HEK293 (cell line): ENCODE data around the gene SIPA1.

Experiments used
- CTCF ChIA-PET: fragments of 350-600 bp; formaldehyde crosslinking; extraction: SDS; loops from one replicate; lab custom pipeline; 2021; ENCODE audit warnings: antibody characterized with exemption; lab: Yijun Ruan, JAX
- POLR2A ChIA-PET: fragments of 300-600 bp; formaldehyde crosslinking; extraction: SDS; loops from one replicate; lab custom pipeline; 2020; ENCODE audit warnings: antibody characterized with exemption, inconsistent platforms; lab: Yijun Ruan, JAX
- H3K27ac ChIP-seq: fragments of 200-500 bp; sonication (Bioruptor generic); 2 replicates; pipeline ENCODE4 v1.5.1; 2014; ENCODE audit warnings: low read depth, low read length, control low read depth, inconsistent platforms; ENCODE audit errors: extremely low read depth
- H3K36me3 ChIP-seq, 2 experiments: fragments of 200-500 bp in 1 of 2; sonication (Bioruptor generic) in 1 of 2; 1 replicate in 1 of 2; 2 replicates in 1 of 2; pipeline ENCODE4 v1.5.1; 2014 to 2017; ENCODE audit warnings: inconsistent platforms in 2 of 2, low read length in 2 of 2; ENCODE audit not compliant: control insufficient read depth in 2 of 2, insufficient read depth in 1 of 2
- H3K4me1 ChIP-seq: fragments of 200-500 bp; sonication (Bioruptor generic); 2 replicates; pipeline ENCODE4 v1.5.1; 2014; ENCODE audit warnings: mild to moderate bottlenecking, low read length, inconsistent platforms; ENCODE audit not compliant: control insufficient read depth, insufficient read depth
- H3K4me3 ChIP-seq: 2 replicates; pipeline ENCODE4 v1.5.1; 2011; ENCODE audit warnings: low read depth, mild to moderate bottlenecking, control low read depth, low read length, moderate library complexity
- H3K9me3 ChIP-seq: fragments of 200-500 bp; sonication (Bioruptor generic); 2 replicates; pipeline ENCODE4 v1.5.1; 2014; ENCODE audit warnings: low read depth, low read length, inconsistent platforms; ENCODE audit not compliant: control insufficient read depth, insufficient read depth
- ATF2 ChIP-seq: fragments of 450-650 bp; formaldehyde crosslinking; IDR thresholded peaks from 2 replicates; pipeline ENCODE4 v1.5.1; 2016; ENCODE audit warnings: missing biosample characterization, missing genetic modification characterization, low read depth
- BCL11B ChIP-seq: fragments of 450-650 bp; formaldehyde crosslinking; IDR thresholded peaks from 2 replicates; pipeline ENCODE4 v1.5.1; 2016; ENCODE audit warnings: low read depth, missing biosample characterization, missing genetic modification characterization
- GLIS1 ChIP-seq: fragments of 450-650 bp; formaldehyde crosslinking; IDR thresholded peaks from 2 replicates; pipeline ENCODE4 v1.5.1; 2016; ENCODE audit warnings: missing biosample characterization, missing genetic modification characterization
- KLF10 ChIP-seq: fragments of 450-650 bp; IDR thresholded peaks from 2 replicates; pipeline ENCODE4 v1.5.1; 2018; ENCODE audit warnings: missing biosample characterization, mild to moderate bottlenecking, missing genetic modification characterization
- REST ChIP-seq: fragments of 450-650 bp; formaldehyde crosslinking; IDR thresholded peaks from 2 replicates; pipeline ENCODE4 v1.5.1; 2016; ENCODE audit warnings: missing biosample characterization, missing genetic modification characterization
- SALL2 ChIP-seq: fragments of 450-650 bp; formaldehyde crosslinking; IDR thresholded peaks from 2 replicates; pipeline ENCODE4 v1.5.0; 2017; ENCODE audit warnings: missing biosample characterization, mild to moderate bottlenecking, missing genetic modification characterization, borderline replicate concordance
- TRIM28 ChIP-seq: IDR thresholded peaks from 2 replicates; pipeline ENCODE4 v1.6.1; 2011; ENCODE audit warnings: low read length, control low read depth, borderline replicate concordance
- TSHZ1 ChIP-seq: fragments of 450-650 bp; formaldehyde crosslinking; IDR thresholded peaks from 2 replicates; pipeline ENCODE4 v1.5.1; 2016; ENCODE audit warnings: missing biosample characterization, missing genetic modification characterization, borderline replicate concordance
- ZBTB17 ChIP-seq: fragments of 450-650 bp; formaldehyde crosslinking; IDR thresholded peaks from 2 replicates; pipeline ENCODE4 v1.5.1; 2016; ENCODE audit warnings: missing biosample characterization, missing genetic modification characterization
- ZBTB21 ChIP-seq: fragments of 450-650 bp; formaldehyde crosslinking; IDR thresholded peaks from 2 replicates; pipeline ENCODE4 v1.5.1; 2017; ENCODE audit warnings: missing biosample characterization, missing genetic modification characterization
- ZBTB26 ChIP-seq: fragments of 450-650 bp; formaldehyde crosslinking; optimal IDR thresholded peaks from 2 replicates; pipeline ENCODE3; 2016; ENCODE audit warnings: missing biosample characterization, mild to moderate bottlenecking, missing genetic modification characterization
- ZBTB48 ChIP-seq: fragments of 450-650 bp; formaldehyde crosslinking; IDR thresholded peaks from 2 replicates; pipeline ENCODE4 v1.5.1; 2016; ENCODE audit warnings: missing biosample characterization, missing genetic modification characterization
- ZFP3 ChIP-seq: fragments of 450-650 bp; formaldehyde crosslinking; IDR thresholded peaks from 2 replicates; pipeline ENCODE4 v1.5.1; 2016; ENCODE audit warnings: low read depth, missing biosample characterization, missing genetic modification characterization
- ZFP69B ChIP-seq: fragments of 450-650 bp; formaldehyde crosslinking; IDR thresholded peaks from 2 replicates; pipeline ENCODE4 v1.5.1; 2016; ENCODE audit warnings: missing biosample characterization, missing genetic modification characterization
- ZNF121 ChIP-seq: fragments of 450-650 bp; formaldehyde crosslinking; IDR thresholded peaks from 2 replicates; pipeline ENCODE4 v1.5.1; 2016; ENCODE audit warnings: missing biosample characterization, missing genetic modification characterization
- ZNF174 ChIP-seq: fragments of 450-650 bp; formaldehyde crosslinking; IDR thresholded peaks from 2 replicates; pipeline ENCODE4 v1.5.0; 2017; ENCODE audit warnings: missing biosample characterization, mild to moderate bottlenecking, missing genetic modification characterization
- ZNF362 ChIP-seq: fragments of 450-650 bp; formaldehyde crosslinking; IDR thresholded peaks from 2 replicates; pipeline ENCODE4 v1.5.1; 2016; ENCODE audit warnings: missing biosample characterization, missing genetic modification characterization
- ZNF394 ChIP-seq: fragments of 450-650 bp; formaldehyde crosslinking; IDR thresholded peaks from 2 replicates; pipeline ENCODE4 v1.5.1; 2016; ENCODE audit warnings: missing biosample characterization, missing genetic modification characterization, mild to moderate bottlenecking, moderate library complexity, borderline replicate concordance
- ZNF473 ChIP-seq: fragments of 450-650 bp; formaldehyde crosslinking; IDR thresholded peaks from 2 replicates; pipeline ENCODE4 v1.5.1; 2017; ENCODE audit warnings: missing biosample characterization, missing genetic modification characterization
- ZNF48 ChIP-seq: fragments of 450-650 bp; formaldehyde crosslinking; IDR thresholded peaks from 2 replicates; pipeline ENCODE4 v1.5.1; 2016; ENCODE audit warnings: missing biosample characterization, missing genetic modification characterization
- ZNF600 ChIP-seq: fragments of 450-650 bp; formaldehyde crosslinking; IDR thresholded peaks from 2 replicates; pipeline ENCODE4 v1.5.1; 2016; ENCODE audit warnings: missing biosample characterization, missing genetic modification characterization
- ZNF621 ChIP-seq: fragments of 450-650 bp; formaldehyde crosslinking; IDR thresholded peaks from 2 replicates; pipeline ENCODE4 v1.5.1; 2017; ENCODE audit warnings: missing biosample characterization, missing genetic modification characterization
- ZNF777 ChIP-seq: fragments of 450-650 bp; formaldehyde crosslinking; IDR thresholded peaks from 2 replicates; pipeline ENCODE4 v1.5.1; 2017; ENCODE audit warnings: missing biosample characterization, missing genetic modification characterization, borderline replicate concordance
- ZSCAN23 ChIP-seq: fragments of 450-650 bp; formaldehyde crosslinking; IDR thresholded peaks from 2 replicates; pipeline ENCODE4 v1.5.1; 2016; ENCODE audit warnings: missing biosample characterization, missing genetic modification characterization

Gene SIPA1

GRCh38 chr11:65651589-65652510 lies 13.9 kb downstream of the SIPA1 start (continued):
- TF ChIP-seq KLF10 (tag by site-specific recombination) = no peak
- TF ChIP-seq ZFP69B = no peak
- TF ChIP-seq TRIM28 = no peak
- no peak for TF ChIP-seq ZNF777 (tag by site-specific recombination)
- TF ChIP-seq REST (tag by site-specific recombination) = no peak
- peak; percentile 7 for TF ChIP-seq ZBTB26 (tag by site-specific recombination)
- TF ChIP-seq ZBTB48 = 0 out of 2 replicates have a peak, but pooled peaks have one; percentile 21
- 0 out of 2 replicates have a peak, but pooled peaks have one; percentile 37 for TF ChIP-seq BCL11B (tag by site-specific recombination)
- peak; percentile 66 for TF ChIP-seq ZBTB17 (tag by site-specific recombination)
- TF ChIP-seq ZNF174 (tag by site-specific recombination) = no peak
- TF ChIP-seq ZNF600 (tag by site-specific recombination) = peak; percentile 84
- TF ChIP-seq ZNF473 = no peak
- no peak for TF ChIP-seq ZNF121 (tag by site-specific recombination)
- no peak for TF ChIP-seq ZBTB21 (tag by site-specific recombination)
- TF ChIP-seq ZFP3 (tag by site-specific recombination) = peak; percentile 96
- TF ChIP-seq GLIS1 (tag by site-specific recombination) = 0 out of 2 replicates have a peak, but pooled peaks have one; percentile 23
- TF ChIP-seq ZNF621 (tag by site-specific recombination) = no peak
- no peak for TF ChIP-seq ZNF362 (tag by site-specific recombination)
- no peak for TF ChIP-seq ZNF394 (tag by site-specific recombination)

GRCh38 chr11:65652511-65653228 lies 14.8 kb downstream of the SIPA1 start:
- Histone ChIP-seq H3K4me3 (peak overlapping the region; percentile 46), H3K27ac (peak overlapping the region; percentile 54), H3K9me3 (no peaks in the 10 kb centered on the region), H3K36me3 (peaks cover 0 to 67% of the 10 kb centered on the region in 2 experiments; a peak in 2 of 3 replicates), H3K4me1 (peaks cover 8% of the 10 kb centered on the region)
- ChIA-PET POLR2A (interaction anchor here (0.9 to 6.5 kb wide), 8 partner anchors 8 to 236 kb away, joined by 3 to 50 read pairs (median 4); partner anchors contain the start of genes FIBP, KAT5, MAP3K11 and PCNX3), CTCF (interaction anchor here (0.6 to 1.0 kb wide), 3 partner anchors 13 to 499 kb away, joined by 3 to 5 read pairs (median 4); no protein-coding TSS in a partner anchor)
- TF ChIP-seq SALL2 (tag by site-specific recombination) (no peak), ZSCAN23 (tag by site-specific recombination) (no peak), ZNF48 (no peak), TSHZ1 (tag by site-specific recombination) (no peak), ATF2 (tag by site-specific recombination) (no peak)
